NAMALWA (cell line): ENCODE measurements around the gene DNAJC18.
"Not testable (repeated sequence)": the region's sequence is repeated elsewhere in the genome, so short reads cannot be mapped to it uniquely, and the experiment has no call there.

Experiments used
- DNase-seq: peaks from one replicate; pipeline ENCODE4 v3.0.0-alpha.2; 2015; ENCODE audit warnings: low spot score

DNAJC18 gene

DNA sequence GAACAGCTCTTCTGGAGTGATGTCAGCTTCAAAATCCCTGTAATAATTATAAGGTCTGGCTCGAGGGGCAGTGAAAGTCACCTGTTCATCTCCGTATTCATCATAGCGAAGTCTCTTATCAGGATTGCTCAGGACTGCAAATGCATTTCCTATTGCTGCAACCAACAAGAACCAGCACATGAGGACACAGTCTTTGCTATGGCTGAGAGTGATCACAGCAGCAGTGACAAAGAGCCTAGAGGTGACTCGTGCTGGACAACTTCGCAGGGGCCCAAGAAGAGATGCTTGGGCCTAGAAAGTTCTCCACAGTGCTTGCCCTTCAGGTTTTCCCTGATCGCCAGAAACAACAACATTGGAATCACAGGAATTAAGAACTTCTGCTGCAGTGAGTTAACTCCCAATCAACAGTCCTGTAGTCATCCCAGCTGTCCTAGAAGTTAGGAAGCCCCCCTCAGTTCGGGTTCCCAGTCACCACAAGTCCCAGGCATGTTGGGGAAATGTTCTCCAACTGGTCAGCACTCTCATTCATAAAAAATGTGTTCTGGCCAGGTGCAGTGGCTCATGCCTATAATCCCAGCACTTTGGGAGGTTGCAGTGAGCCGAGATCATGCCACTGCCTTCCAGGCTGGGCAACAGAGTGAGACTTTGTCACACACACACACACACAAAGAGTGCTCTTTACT lies 13.0 kb downstream of the DNAJC18 start:
- DNase-seq = no peak

DNA sequence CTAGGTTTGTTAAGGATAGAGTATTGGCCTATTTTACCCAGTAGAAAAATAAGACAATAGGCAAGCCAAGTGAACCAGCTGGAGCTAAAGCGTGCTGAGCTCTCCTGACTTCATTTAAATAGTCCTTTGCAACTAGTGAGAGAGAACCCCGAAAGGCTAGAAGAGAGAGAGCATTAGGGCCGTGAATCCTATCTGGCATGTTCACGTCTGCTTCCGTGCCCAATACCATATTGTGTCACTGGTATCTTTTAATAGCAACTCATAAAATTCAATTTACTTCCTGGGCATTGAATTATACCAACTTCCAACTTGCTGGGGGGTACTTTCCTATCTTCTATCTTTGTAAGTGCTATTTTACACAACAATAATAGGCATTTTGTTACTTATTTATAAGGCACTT lies 13.8 kb downstream of the DNAJC18 start:
- no peak for DNase-seq

DNA sequence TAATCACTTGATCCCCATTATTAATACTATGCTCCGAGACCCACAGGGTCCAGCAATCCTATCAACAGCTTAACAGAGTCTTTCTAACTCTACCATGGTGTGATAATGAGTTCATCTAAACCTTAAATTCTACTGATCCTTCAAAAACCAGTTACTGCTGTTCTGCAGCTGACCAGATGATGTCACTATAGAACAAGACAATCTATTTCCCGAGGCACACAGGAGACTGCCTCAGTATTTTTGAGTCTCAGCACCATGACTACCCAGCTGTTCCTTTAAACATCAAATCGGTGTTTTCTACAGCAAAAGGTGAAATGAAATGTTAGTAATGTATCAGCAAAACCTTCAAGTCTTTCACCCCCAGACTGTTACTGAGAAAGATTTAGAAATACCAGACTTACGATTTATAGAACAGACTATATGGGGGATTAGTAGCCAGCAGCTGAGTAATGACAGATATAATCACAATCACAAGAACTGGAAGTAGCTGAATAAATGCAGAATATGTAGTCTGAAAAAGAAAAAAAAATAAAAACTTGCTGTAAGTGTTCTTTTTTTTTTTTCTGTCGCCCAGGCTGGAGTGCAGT lies 16.9 kb downstream of the DNAJC18 start:
- peak; percentile 89 for DNase-seq

DNA sequence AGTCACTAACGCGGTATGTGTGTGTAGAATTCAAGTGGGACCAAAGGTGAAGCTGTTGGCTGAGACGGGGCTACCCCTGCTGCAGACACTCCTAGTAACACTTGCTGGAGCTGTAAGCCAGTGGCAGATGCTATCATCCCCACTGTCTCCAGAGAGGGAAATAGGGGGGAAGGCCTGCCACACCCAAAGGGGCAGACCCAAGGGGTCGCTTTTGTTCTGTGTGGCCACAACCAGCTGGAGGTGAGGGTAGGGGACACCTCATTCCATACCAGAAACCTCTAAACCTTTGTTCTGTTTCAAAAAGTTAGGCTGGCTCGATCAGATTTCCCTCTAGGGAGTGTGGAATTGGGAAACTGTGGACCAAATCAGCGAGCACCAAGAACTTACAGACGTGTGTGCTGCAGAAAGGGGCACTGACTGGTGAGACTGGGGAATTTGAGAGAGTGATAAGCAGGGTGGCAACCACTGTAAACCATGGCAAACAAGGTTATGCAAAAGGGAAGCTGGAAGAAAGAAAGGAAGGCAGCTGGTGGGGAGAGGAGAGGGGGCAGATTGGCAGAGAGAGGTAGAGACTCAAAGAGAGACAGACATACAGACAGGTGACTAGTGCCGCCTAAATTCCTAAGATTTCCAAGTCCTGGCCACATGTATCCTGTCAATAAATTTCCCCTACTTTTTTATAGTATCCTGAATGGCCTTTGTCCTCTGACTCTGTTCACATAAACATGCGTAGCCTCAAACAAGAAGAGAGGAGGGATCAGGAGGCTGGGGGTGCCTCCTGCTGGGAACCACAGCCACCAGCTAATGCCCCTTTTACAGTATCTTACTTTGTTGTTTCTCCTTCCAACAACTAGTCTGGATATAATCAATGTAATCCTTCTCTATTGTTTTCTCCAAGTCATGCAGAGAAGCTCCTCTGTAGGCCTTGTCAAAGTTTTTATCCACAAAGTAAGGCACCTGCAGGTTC lies 19.8 kb downstream of the DNAJC18 start:
- no peak for DNase-seq

DNA sequence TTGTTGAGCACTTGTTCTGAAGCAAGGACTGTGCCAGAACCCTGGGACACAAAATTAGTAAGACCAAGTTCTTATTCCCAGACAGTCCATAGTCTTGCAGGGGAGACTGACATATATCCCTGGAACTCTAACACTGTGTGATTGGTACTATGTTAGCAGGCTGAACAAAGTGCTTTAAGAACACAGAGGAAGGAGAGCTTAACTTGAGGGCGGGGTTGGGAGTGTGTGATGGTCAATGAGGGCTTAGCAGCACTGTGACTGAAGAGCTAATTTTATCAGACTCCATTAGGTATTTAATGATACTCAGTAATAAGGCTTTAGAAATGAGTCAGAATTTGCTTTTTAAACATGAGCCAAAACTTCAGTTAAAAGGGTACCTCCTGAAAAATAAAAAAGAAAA lies 20.5 kb downstream of the DNAJC18 start:
- DNase-seq = no peak

DNA sequence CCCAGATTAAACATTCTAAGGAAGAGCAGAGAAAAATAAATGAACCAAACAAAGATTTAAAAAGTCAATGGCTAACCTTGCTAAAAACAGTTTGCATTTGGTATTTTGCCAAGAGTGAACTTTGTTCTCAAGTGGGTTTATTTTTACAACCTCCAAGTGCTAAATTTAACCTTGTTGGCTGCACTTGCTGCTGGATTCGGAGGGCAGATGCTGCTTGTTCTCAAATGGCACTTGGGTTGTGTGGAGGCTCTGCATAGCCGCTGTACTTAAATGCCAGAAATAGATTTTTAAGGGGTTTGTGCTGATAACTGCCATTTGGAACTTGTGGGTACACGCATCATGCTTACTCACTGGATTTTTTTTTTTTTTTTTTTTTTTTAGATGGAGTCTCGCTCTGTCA lies 22.1 kb downstream of the DNAJC18 start:
- DNase-seq = peak; percentile 50

DNA sequence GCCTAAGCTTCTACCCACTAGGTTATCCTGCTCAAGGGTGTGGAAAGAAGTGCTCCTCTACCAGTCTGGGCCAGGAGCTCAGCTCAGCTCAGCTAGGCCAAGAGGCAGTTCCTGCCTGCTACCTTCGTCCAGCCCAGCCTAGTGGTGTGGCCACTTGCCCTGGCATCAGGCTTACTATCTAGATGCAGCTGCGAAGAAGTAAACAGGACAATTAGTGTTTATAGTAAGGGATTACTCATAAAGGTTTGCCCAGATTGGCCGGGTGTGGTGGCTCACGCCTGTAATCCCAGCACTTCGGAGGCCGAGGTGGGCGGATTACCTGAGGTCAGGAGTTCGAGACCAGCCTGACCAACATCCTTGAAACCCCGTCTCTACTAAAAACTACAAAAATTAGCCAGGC lies 22.7 kb downstream of the DNAJC18 start:
- no peak for DNase-seq

DNA sequence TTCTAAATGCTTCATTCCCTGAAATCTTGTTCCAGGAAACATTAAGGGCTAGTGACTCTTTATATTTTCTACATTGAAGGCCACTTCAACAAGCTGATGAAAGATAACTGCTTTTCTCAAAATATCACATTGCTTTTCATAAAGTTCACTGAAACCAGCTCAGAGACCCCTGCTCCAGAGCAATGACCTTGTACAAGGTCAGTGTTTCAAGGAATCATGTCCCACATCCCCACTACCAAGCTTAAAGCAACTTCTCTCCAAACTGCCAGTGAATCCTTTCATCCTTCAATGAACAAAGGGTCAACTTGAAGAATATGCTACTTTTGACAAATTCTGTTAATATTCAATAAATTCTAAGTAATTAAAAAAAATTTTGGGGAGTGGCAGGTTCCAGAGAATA lies 23.5 kb downstream of the DNAJC18 start:
- no peak for DNase-seq

DNA sequence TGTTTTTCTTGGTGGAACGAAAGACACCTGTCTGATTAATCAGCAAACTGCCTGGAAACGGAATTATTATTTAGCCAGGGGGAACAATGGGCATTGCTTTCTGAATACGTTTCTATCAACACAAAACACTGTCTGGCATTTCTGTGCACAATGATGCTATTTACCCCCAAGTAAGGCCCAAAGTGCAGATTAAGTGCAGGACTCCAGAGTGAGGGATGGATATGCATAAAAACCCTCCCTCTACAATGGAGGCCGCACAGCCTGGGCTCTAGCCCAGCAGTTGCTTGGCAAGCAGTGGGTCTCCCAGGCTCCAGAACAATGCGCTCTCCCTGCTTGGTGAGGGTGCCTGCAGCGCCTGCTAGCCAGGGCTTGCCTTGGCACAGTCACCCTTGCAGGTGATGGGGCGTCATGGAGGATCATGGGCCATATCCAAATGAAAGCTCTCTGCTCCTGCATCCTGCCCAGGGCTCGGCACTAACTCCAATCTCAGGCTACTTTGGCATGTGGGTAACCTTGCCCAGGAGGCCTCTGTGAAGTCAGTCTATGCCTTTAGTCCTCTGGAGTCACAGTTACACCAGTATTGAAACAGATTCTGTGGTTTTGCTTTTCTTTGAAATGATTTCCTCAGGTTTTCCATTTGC lies 24.0 kb downstream of the DNAJC18 start:
- DNase-seq = no peak

DNA sequence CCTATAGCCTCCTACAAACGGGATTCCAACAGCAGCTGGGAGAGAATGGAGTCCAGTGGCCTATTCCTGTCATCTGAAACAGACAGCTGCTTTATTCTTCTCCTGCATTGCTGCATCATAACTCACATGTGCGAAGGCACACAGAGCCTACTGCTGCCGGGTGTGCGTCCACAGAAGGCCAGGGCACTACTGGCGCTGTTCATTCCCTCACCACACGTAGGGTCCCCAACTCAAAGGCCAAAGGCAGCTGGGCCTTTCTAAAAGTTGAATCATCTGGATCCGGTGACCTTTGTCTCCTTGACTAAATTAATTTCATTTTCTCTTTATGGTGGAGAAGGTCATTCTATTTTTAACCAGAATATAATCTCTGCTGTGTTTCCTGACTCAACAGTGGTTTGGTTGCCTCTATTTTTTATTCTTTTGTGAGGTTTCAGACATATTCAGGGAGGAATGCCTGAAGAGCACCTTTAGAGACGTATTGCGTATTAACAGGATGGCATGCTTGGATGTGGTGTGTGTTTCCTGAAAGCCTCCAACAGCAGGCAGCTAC lies 24.7 kb downstream of the DNAJC18 start:
- DNase-seq = no peak

DNA sequence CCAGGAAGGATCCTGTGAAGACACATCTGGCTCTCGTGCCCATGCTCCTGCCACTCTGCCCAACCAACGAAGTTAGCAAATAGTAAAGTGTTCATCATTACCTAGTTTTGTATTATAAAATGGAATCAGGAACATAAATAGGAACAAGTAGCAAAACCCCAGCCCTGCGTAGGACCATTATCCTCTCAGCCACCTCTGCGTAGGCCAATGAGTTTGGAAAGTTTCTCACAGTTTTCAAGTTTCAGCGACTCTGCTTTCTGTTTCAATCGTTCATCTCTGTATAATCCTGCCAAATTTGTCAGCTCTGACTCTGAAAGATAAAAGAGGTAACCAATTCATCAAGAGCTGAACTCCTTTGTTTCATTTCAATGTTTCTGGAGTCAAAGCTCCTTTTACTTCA lies 25.4 kb downstream of the DNAJC18 start:
- no peak for DNase-seq

DNA sequence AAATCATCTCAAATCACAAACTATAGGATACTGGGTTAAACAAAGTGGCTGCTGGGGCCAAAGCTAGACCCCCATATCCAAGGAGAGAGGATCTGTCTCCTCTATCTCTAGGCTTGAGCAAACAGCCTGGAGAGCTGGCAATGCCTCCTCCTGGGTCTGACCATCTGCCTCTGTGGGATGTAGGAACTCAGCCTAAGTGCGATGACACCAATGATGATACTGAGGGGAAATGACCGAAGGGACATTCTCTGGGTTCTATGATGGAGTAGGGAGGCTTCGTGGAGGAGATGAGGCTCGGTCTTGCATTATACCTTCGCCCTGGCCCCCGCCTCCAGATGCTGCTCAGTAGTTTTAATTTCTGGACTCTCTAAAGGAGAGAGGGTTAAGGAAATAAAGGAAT lies 26.2 kb downstream of the DNAJC18 start:
- DNase-seq = no peak

DNA sequence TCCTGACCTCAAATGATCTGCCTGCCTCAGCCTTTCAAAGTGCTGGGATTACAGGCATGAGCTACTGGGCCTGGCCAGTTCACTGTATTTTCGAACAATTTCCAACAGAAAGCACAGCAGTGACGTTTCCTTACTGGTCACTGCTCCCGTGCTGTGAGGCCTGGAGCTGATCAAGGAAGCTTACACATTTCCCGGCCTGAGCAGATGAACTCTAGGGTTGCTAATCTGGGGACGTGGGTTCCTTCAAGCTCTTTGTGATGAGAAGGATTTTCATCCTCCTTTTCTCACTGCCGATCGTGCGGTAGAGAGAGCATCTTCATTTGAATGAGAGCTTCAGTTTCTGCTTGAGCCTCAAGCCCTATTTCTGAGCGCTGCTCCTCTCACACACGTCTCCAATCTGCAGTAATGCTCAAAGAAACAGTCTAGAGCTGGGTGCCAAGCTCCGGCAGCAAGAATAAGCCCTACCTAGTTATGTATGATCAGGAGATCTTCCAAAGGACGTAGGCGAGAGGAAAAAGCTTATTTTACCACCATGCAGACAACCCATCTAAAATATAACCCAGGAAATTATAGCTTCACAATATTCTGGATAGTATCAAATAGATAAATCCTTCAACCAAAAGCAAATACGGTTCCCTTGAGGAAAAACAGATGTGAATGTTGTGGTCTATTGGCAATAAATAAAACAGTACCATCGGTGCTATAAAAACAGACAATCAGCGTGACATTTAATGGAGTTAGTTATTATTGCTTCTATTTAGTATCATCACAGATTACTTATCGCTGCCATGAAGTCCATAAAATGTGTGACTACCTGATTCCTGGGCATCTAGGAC lies 28.1 kb downstream of the DNAJC18 start:
- no peak for DNase-seq

DNA sequence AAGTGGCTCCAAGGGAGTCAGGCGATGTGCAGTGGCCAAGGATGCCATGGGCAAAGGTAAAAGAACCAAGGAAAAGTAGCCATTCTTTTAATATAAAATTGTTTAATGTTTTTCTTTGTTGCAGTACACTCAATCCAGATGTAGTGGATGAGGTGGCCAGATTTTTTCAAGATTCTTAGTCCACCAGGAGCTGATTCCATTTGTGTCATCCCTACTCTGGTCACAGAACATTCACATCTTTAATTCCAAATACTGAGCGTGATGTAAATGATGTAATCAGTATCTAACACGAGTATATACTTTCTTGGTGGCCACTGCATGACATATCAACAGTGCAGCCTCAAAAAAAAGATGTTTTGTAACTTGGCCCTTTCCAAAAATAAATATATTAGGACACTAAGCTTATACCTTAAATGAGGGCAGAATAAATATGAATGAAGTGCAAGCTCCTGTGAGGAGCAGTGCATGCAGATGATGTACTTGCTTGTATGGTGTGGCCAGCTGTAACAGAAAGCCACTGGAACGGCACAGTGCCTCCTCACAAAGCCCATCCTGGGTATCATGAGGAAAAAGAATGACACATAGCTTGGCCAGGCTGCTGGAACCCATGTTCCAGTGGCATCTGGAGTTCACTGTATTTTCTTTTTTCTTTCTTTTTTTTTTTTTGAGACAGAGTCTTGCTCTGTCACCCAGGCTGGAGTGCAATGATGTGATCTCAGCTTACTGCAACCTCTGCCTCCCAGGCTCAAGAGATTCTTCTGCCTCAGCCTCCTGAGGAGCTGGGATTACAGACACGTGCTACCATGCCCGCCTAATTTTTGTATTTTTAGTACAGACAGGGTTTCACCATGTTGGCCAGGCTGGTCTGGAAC lies 29.0 kb downstream of the DNAJC18 start:
- no peak for DNase-seq

DNA sequence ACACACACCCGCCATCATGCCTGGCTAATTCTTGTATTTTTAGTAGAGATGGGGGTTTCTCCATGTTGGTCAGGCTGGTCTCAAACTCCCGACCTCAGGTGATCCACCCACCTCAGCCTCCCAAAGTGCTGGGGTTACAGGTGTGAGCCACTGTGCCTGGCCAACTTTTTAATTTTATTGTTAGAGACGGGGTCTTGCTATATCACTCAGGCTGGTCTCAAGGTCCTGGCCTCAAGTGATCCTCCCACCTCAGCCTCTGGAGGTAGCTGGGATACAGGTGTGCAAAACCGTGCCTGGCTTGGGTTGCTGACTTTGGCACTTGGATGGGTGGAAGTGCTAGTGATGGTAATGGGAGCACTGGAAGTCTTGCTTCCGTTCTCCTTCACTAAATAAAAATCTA lies 30.2 kb downstream of the DNAJC18 start:
- DNase-seq = not testable (repeated sequence)

DNA sequence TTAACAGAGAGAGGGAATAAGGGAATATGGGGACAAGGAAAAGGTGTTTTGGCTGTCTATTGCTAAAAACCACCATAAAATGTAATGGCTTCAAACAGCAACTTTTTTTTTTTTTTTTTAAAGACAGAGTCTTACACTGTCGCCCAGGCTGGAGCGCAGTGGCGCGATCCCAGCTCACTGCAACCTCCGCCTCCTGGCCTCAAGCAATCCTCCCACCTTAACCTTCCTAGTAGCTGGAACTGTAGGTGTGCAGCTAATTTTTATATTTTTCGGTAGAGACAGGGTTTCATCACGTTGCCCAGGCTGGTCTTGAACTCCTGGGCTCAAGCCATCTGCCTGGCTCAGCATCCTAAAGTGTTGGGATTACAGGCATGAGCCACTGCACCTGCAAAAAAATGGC lies 31.1 kb downstream of the DNAJC18 start:
- DNase-seq = no peak

DNA sequence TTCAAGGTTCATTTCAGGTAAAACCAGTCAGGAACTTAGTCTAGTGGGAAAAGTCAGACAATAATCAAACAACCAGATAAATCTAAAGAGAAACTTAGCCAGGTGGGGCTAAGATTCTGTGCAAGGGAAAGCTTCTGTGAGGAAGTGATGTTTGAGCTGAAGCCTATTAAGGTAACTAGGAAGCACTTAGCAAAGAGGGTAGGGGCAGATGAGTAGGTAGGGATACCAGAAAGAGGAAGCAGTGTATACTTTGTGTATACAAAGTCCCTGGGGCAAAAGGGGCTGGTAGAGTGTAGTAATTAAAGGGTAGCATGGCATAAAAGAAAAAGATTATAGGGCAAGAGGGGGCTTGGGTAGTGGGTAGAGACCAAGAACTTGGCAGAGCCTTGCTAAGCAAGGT lies 31.8 kb downstream of the DNAJC18 start:
- peak; percentile 43 for DNase-seq

DNA sequence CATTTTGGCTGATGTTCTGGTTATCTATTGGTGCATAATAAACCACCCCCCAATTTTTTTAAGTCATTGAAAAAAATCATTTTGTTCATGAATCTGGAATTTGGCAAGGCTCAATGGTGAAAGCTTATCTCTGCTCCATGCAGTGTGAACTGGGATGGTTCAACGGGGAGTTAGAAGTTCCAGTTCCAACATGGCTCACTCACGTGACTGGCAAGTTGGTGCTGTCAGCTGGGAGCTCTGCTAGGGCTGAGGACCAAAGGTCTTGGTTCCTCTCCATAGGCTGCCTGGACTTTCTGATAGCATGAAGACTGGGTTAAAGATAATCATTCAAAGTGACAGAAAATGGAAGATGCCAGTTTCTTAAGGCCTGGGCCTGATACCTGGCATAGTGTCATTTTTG lies 32.4 kb downstream of the DNAJC18 start:
- DNase-seq = no peak

DNA sequence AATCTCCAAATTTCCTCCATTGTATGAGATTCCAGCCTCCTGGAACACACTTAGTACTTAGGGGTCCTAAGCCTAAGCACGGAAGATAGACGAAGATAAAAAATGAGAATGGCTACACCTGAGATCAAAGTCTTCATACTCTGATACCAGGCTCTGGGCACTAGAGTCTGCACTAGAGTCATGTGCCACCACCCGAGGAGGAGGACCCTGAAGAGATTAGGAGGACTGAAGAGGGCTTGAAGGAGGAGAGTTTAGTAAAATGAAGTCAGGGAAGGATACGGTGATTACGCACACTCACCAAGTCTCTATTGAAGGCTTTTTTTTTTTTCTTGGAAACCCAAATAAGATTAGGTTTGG lies 34.9 kb downstream of the DNAJC18 start:
- no peak for DNase-seq

DNA sequence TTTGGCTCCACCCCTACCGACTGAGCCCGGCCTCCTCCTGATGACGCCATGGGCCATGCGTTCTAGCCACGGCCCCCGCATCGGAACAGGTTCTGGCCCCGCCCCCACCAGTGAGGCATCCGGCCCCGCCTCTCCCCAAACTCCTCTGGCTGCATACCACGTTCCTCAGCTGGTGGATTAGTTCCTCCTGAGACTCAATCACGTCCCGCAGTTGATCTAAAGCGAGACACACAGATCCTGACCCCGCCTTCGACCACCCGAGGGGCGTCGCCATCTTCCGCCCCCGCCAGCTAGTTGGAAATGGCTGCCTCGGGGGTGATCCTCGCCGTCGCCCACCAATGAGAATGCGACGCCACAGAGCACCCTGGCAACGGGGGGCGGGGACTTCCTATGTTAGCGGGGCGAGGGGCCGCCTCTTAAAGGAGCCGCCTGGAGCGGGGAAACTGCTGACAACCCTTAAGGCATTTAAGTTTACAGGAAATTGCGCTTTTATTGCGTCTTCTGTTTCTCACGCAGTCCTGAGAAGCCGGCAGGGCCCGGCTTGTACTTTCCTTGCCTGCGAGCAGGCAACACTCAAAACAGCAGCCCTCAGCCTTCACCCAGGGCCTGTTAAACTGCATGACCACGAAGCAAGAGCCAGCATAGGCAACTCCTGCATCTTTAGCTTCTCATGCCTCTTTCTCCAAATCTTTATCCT lies 35.4 kb downstream of the DNAJC18 start, which contains the start of gene SPATA24:
SPATA24 (minus strand) TSS at position 303 of the 697 bp plus-strand sequence; CDS start at position 274, 29 bp downstream.
- peak; percentile 98 for DNase-seq
